Prostate gland (tissue), 2 donors: ENCODE data around the gene ZFAND3. TPM values are rescaled to one million over a fixed set of nuclear protein-coding genes. Genes with fewer than 3 reads are reported as not detected.
"Not testable (repeated sequence)": the region's sequence is repeated elsewhere in the genome, so short reads cannot be mapped to it uniquely, and the experiment has no call there.

Experiments
- DNase-seq: peaks from one replicate; pipeline ENCODE4 v3.0.0-alpha.2; 2019; ENCODE audit warnings: low spot score
- H3K27ac ChIP-seq, 2 donors: fragments of 200-600 bp; sonication (generic); 2 replicates each; pipeline ENCODE4 v1.5.1; 2017 to 2019
- H3K27me3 ChIP-seq: fragments of 200-600 bp; sonication (generic); replicated peaks from 2 replicates; pipeline ENCODE4 v1.5.1; 2019; ENCODE audit not compliant: insufficient read depth
- H3K36me3 ChIP-seq, 2 donors: fragments of 200-600 bp; sonication (generic); 1 replicate in 1 of 2; 2 replicates in 1 of 2; pipeline versions ENCODE4 v1.5.1 to v1.8.1; 2017 to 2019
- H3K4me1 ChIP-seq: fragments of 200-600 bp; sonication (generic); replicated peaks from 2 replicates; pipeline ENCODE4 v1.5.1; 2019
- H3K4me3 ChIP-seq, 2 donors: fragments of 200-600 bp; sonication (generic); 2 replicates each; pipeline ENCODE4 v1.5.1; 2017 to 2019
- H3K9me3 ChIP-seq: fragments of 200-600 bp; sonication (generic); 2 replicates; pipeline ENCODE4 v1.5.1; 2017
- POLR2A ChIP-seq: fragments of 450-650 bp; IDR thresholded peaks from one replicate; pipeline ENCODE4 v1.6.1; 2016; ENCODE audit warnings: antibody characterized with exemption, mild to moderate bottlenecking
- POLR2AphosphoS5 ChIP-seq: sonication (generic); formaldehyde crosslinking; IDR thresholded peaks from one replicate; pipeline ENCODE4 v1.6.1; 2017; ENCODE audit warnings: antibody characterized with exemption
- WGBS: methylation state at CpG from one replicate; pipeline ENCODE4 v1.1.5; 2018; 5-methylcytosine and 5-hydroxymethylcytosine counted together
- intact Hi-C: fragments of 100-400 bp; cut with DNase I; formaldehyde crosslinking; loops from one replicate; pipeline ENCODE4 v1.14.2; 2022
- total RNA-seq, 2 donors: library from RNA; depleted of rRNA; stranded (reverse); fragments of >200 nt; gene quantifications; one replicate each; pipeline ENCODE4 v1.1.0, GENCODE V29; 2016
- TF ChIP-seq, protein P1 (sequence below), 4 experiments: fragments of 200-600 bp in 2 of 4; fragments of 450-650 bp in 2 of 4; sonication (generic) in 2 of 4; IDR thresholded peaks; 1 replicate in 3 of 4; 2 replicates in 1 of 4; pipeline ENCODE4 v1.5.1; 2016 to 2019; ENCODE audit warnings: antibody characterized with exemption in 4 of 4, mild to moderate bottlenecking in 2 of 4, moderate library complexity in 2 of 4

The ZFAND3 gene
- total RNA-seq, 2 donors from 2014 or later: 43.5 to 89.1 TPM

DNA sequence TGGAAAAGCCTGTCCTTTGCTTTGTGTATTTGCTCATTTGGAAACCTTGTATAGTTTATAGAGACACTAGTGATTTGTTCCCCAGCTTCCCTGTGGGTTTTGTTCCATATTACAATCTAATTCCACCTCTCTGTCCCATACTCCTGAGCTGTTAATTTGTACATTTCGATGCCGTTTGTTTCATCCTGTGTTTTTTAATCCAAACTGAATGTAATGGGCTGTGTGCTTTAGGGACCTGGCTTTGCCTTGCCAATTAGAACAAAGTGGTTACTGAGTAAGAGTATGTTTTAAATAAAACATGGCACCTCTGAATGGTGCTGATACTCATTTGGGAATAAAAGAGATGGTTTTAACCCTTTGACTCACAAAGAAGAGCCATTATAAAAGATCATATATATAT lies 122.3 kb downstream of the ZFAND3 start:
- intact Hi-C loops: no loop called here

DNA sequence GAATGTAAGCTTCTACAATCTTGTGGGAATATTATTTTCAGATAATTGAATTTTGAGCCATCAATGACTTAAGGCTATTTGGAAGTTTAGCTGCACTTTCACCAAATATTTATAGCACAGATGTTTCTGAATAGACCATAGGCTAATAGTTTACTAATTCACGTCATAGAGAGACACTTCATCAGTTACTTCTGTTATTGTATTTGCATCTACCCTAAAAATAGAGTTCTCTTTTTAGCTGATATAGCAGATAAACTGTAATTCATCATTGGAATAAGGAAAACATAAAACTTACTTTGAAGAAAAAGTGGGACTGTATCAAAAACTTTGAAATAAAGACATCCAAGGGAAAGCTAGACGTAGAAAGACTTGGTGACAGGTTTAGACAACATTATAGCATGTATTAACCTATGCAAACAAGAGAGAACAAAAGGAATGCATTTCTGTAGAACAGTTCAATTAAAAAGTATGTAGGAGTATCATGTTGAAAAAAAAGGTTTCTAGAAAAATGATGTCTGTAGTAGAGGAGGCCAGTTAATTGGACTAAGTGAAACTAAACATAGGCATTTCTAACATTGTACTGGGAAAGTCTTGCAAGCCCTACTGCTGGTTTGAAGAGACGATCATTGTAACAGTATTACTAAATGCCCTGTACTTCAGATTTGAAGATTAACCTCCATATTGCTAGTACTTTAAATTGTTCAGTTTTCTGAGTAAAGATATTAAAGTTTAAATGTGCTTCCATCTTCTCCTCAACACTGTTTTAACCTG lies 123.3 kb downstream of the ZFAND3 start:
- Histone ChIP-seq H3K4me1 (no peaks in the 10 kb centered on the region), H3K27ac (no peak overlapping the region)

More for the DNA sequence above, 122.3 kb downstream of the ZFAND3 start:
- Histone ChIP-seq H3K4me3 (no peak overlapping the region), H3K9me3 (no peaks in the 10 kb centered on the region), H3K4me1 (no peaks in the 10 kb centered on the region), H3K27me3 (no peaks in the 10 kb centered on the region), H3K27ac (no peak overlapping the region), H3K36me3 (no peaks in the 10 kb centered on the region)
- DNase-seq: no peak
- TF ChIP-seq, protein P1, sequence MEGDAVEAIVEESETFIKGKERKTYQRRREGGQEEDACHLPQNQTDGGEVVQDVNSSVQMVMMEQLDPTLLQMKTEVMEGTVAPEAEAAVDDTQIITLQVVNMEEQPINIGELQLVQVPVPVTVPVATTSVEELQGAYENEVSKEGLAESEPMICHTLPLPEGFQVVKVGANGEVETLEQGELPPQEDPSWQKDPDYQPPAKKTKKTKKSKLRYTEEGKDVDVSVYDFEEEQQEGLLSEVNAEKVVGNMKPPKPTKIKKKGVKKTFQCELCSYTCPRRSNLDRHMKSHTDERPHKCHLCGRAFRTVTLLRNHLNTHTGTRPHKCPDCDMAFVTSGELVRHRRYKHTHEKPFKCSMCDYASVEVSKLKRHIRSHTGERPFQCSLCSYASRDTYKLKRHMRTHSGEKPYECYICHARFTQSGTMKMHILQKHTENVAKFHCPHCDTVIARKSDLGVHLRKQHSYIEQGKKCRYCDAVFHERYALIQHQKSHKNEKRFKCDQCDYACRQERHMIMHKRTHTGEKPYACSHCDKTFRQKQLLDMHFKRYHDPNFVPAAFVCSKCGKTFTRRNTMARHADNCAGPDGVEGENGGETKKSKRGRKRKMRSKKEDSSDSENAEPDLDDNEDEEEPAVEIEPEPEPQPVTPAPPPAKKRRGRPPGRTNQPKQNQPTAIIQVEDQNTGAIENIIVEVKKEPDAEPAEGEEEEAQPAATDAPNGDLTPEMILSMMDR (IDR thresholded peaks at IDR 0.05): no peak
- 64% methylated on average over 2 of the region's 2 CpGs for WGBS

DNA sequence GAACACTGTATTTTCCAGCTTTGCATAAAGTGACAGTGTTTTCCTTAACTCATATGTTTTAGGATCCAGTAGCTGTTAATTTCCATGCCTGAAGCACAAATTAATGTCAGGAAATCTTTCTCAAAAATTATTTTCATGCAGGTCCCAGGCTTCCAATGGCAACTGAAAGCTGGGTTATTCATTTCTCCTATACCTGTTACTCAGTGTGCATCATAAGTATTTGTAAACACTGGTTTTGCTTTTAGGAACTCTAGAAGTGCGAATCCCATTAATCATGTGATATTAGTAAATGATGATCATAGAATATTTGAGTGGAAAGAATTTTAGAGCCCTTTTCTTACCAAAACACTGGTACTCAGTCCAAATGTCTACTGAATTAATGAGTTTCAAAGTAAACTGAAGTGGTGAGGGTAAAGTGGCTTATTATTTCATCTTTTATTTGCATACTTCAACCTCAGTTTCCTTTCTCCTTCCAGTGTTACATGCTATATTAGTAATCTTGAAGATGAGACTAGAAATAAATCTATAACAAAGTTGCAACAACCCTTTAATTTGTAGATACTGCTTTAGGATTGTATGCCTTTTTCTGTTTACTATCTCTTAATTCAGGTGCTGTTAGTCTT lies 124.0 kb downstream of the ZFAND3 start:
- intact Hi-C loops: no loop called here
- DNase-seq: no peak
- TF ChIP-seq, protein P1 (IDR thresholded peaks at IDR 0.05): no peak
- TF ChIP-seq POLR2AphosphoS5 (no peak), POLR2A (no peak)
- no peak overlapping the region for H3K27ac ChIP-seq
- no peaks in the 10 kb centered on the region for H3K27me3 ChIP-seq
- no peaks in the 10 kb centered on the region for H3K4me1 ChIP-seq
- H3K9me3 ChIP-seq: no peaks in the 10 kb centered on the region
- H3K4me3 ChIP-seq: no peak overlapping the region
- no peaks in the 10 kb centered on the region for H3K36me3 ChIP-seq
- 94% methylated on average over 1 of the region's 1 CpG for WGBS

More for the DNA sequence above, 123.3 kb downstream of the ZFAND3 start:
- intact Hi-C loops: no loop called here
- H3K9me3 ChIP-seq: no peaks in the 10 kb centered on the region
- no peak overlapping the region for H3K4me3 ChIP-seq
- TF ChIP-seq POLR2A: no peak
- TF ChIP-seq, protein P1 (IDR thresholded peaks at IDR 0.05): no peak
- H3K36me3 ChIP-seq: no peaks in the 10 kb centered on the region
- no peaks in the 10 kb centered on the region for H3K27me3 ChIP-seq
- 33% methylated on average over 3 of the region's 3 CpGs for WGBS
- DNase-seq: no peak

- no peak for DNase-seq
- Histone ChIP-seq H3K27me3 (no peaks in the 10 kb centered on the region), H3K4me3 (no peak overlapping the region), H3K27ac (no peak overlapping the region), H3K4me1 (no peaks in the 10 kb centered on the region), H3K9me3 (no peaks in the 10 kb centered on the region), H3K36me3 (no peaks in the 10 kb centered on the region)
- 84% methylated on average over 2 of the region's 2 CpGs for WGBS
- intact Hi-C loops: no loop called here
- TF ChIP-seq, protein P1 (IDR thresholded peaks at IDR 0.05): no peak
- TF ChIP-seq POLR2A (no peak), POLR2AphosphoS5 (no peak)
Measured at GRCh38 chr6:37946057-37946456, 126.5 kb downstream of the ZFAND3 start.

DNA sequence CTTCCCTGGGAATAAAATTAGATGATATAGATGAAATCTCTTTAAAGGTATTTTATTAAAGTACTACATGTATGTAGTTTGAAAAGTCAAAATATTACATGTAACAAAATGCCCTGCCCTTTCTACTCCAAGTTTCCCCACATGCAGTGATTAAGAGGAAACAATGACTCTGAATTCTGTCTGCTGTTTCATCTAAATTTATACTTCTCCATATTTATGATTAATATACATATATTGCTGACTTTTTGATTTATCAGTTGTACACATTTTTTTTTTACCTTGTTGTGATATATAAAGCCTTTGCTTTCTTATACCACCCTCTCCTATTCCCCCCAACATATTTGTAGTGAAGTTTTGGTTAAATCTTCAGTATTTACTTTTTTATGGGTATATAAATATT lies 127.9 kb downstream of the ZFAND3 start:
- no peak overlapping the region for H3K4me3 ChIP-seq
- H3K4me1 ChIP-seq: no peaks in the 10 kb centered on the region
- no peak overlapping the region for H3K27ac ChIP-seq
- TF ChIP-seq, protein P1 (IDR thresholded peaks at IDR 0.05): no peak
- TF ChIP-seq POLR2AphosphoS5: no peak
- DNase-seq: no peak
- no peaks in the 10 kb centered on the region for H3K9me3 ChIP-seq
- H3K27me3 ChIP-seq: no peaks in the 10 kb centered on the region
- no peaks in the 10 kb centered on the region for H3K36me3 ChIP-seq
- intact Hi-C loops: no loop called here

DNA sequence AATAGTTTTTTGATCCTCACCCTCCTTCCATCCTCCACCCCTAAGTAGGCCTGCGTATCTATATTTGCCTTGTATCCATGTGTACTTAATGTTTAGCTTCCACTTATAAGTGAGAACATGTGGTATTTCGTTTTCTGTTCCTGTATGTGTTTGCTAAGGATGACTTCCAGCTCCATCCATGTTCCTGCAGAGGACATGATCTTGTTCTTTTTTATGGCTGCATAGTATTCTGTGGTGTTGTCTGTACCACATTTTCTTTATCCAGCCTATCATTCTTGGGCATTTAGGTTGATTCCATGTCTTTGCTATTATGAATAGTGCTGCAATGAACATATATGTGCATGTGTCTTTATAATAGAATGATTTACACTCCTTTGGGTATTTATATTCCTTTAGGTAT lies 129.1 kb downstream of the ZFAND3 start:
- 84% methylated on average over 2 of the region's 2 CpGs for WGBS
- H3K9me3 ChIP-seq, H3K36me3 ChIP-seq, H3K4me1 ChIP-seq, H3K27ac ChIP-seq, H3K4me3 ChIP-seq, DNase-seq, intact Hi-C loops, H3K27me3 ChIP-seq: not testable (repeated sequence)
